WI38 (cell line): ENCODE data around the gene UBAP1.
"Not testable (repeated sequence)": the region's sequence is repeated elsewhere in the genome, so short reads cannot be mapped to it uniquely, and the experiment has no call there.

Experiments
- H3K4me3 ChIP-seq: 2 replicates; pipeline ENCODE4 v1.5.1; 2011; ENCODE audit warnings: low read depth, mild to moderate bottlenecking, control low read depth, low read length
- CTCF ChIP-seq: IDR thresholded peaks from 2 replicates; pipeline ENCODE4 v1.5.1; 2012; ENCODE audit warnings: low read depth, mild to moderate bottlenecking, control low read depth, low read length

Gene UBAP1

GRCh38 chr9:34211395-34211794 is 32.6 kb downstream of the UBAP1 start:
- H3K4me3 ChIP-seq = no peak overlapping the region
- no peak for TF ChIP-seq CTCF

GRCh38 chr9:34214354-34215000 is 35.6 kb downstream of the UBAP1 start:
- H3K4me3 ChIP-seq = not testable (repeated sequence)

GRCh38 chr9:34216325-34216724 is 37.5 kb downstream of the UBAP1 start:
- no peak overlapping the region for H3K4me3 ChIP-seq
- TF ChIP-seq CTCF = no peak

DNA sequence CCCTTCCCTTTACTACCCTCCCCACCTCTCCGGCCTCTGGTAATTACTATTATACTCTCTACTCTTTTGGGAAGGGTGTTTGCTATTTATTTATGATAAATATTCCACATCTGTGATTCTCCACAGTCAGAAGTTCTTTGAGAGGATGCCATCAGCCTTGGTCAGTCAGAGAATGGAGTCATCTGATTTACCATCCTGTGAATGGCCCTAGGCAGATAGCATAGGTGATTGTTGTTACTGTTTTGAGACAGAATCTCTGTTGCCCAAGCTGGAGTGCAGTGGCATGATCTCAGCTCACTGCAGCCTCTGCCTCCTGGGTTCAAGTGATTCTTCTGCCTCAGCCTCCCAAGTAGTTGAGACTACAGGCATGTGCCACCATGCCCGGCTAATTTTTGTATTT is 38.2 kb downstream of the UBAP1 start:
- not testable (repeated sequence) for H3K4me3 ChIP-seq

DNA sequence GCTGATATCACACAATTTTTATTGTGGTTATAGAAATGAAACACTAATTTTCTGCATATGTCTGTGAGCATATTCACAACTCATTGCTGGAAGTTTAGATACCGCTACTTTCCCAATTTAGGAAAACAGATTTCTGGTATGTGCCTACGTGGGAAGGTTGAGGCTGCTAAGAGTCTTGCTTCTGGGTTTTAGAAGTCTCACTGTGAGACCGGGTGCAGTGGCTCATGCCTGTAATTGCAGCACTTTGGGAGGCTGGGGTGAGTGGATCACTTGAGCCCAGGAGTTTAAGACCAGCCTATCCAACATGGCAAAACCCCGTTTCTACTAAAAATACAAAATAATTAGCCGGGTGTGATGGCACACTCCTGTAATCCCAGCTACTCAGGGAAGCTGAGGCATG is 39.6 kb downstream of the UBAP1 start:
- no peak for TF ChIP-seq CTCF
- H3K4me3 ChIP-seq = no peak overlapping the region

- no peak overlapping the region for H3K4me3 ChIP-seq
- no peak for TF ChIP-seq CTCF
These were observed 40.6 kb downstream of the UBAP1 start for GRCh38 chr9:34219421-34219820.

DNA sequence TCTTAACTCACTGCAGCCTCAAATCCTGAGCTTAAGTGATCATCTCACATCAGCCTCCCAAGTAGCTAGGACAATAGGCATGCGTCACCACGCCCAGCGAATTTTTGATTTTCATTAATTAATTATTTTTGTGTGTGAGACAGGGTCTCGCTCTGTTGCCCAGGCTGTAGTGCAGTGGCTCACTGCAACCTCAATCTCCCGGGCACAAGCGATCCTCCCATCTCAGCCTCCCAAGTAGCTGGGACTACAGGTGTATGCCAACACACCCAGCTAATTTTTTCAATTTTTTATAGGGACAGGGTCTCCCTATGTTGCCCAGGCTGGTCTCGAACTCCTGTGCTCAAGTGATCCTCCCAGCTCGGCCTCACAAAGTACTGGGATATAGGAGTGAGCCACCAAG is 41.4 kb downstream of the UBAP1 start:
- TF ChIP-seq CTCF = no peak

GRCh38 chr9:34224349-34224748 is 45.5 kb downstream of the UBAP1 start:
- H3K4me3 ChIP-seq = no peak overlapping the region
- TF ChIP-seq CTCF = no peak

More for the DNA sequence above, 41.4 kb downstream of the UBAP1 start:
- no peak overlapping the region for H3K4me3 ChIP-seq

GRCh38 chr9:34226144-34226760 is 47.4 kb downstream of the UBAP1 start:
- H3K4me3 ChIP-seq = not testable (repeated sequence)
